BLaER1 treated with 17β-estradiol and CSF1 and Interleukin-3, amounts not matched to agents 10 nM and 100 nM (cell line): Measurements from ENCODE around the gene SLC2A8.

ENCODE experiments used
- H3K27ac ChIP-seq, 11 experiments: shearing (Covaris generic); formaldehyde crosslinking; 2 replicates each; pipeline ENCODE4 v1.8.1; 2022
- H3K27me3 ChIP-seq, 11 experiments: shearing (Covaris generic); formaldehyde crosslinking; 2 replicates each; pipeline ENCODE4 v1.8.1; 2022
- H3K36me3 ChIP-seq, 11 experiments: shearing (Covaris generic); formaldehyde crosslinking; 2 replicates each; pipeline ENCODE4 v1.8.1; 2022
- H3K4me1 ChIP-seq, 10 experiments: shearing (Covaris generic); formaldehyde crosslinking; 2 replicates each; pipeline ENCODE4 v1.8.1; 2022
- H3K4me2 ChIP-seq, 11 experiments: shearing (Covaris generic); formaldehyde crosslinking; 2 replicates each; pipeline ENCODE4 v1.8.1; 2022
- H3K4me3 ChIP-seq, 10 experiments: shearing (Covaris generic); formaldehyde crosslinking; 2 replicates each; pipeline ENCODE4 v1.8.1; 2022
- H3K9ac ChIP-seq, 11 experiments: shearing (Covaris generic); formaldehyde crosslinking; 2 replicates each; pipeline ENCODE4 v1.8.1; 2022
- H3K9me3 ChIP-seq, 11 experiments: shearing (Covaris generic); formaldehyde crosslinking; replicated peaks in 1 of 11; 2 replicates each; pipeline ENCODE4 v1.8.1; 2022
- H4K20me1 ChIP-seq, 11 experiments: shearing (Covaris generic); formaldehyde crosslinking; 2 replicates each; pipeline ENCODE4 v1.8.1; 2022
- Cebpa-rat ChIP-seq, 11 experiments: shearing (Covaris generic); IDR thresholded peaks; 2 replicates each; pipeline ENCODE4 v1.8.1; 2022

SLC2A8 gene

GRCh38 chr9:127444921-127445850 lies 48.2 kb downstream of the SLC2A8 start:
- H3K27ac ChIP-seq = peak overlapping the region in 5 of 11 experiments; percentile 20 to 61 (median 53); a peak in 5 of 22 replicates
- H3K36me3 ChIP-seq = peaks cover 92 to 100% (median 96%) of the 10 kb centered on the region in 11 experiments

GRCh38 chr9:127445851-127446712 lies 49.1 kb downstream of the SLC2A8 start:
- Histone ChIP-seq H3K27me3 (no peaks in the 10 kb centered on the region), H3K4me1 (peaks cover 20 to 59% (median 47%) of the 10 kb centered on the region in 10 experiments), H3K9ac (no peak overlapping the region), H3K27ac (peak overlapping the region in 1 of 11 experiments; percentile 33; a peak in 2 of 22 replicates), H3K4me3 (no peak overlapping the region), H3K4me2 (no peak overlapping the region), H3K36me3 (peaks cover 89 to 97% (median 92%) of the 10 kb centered on the region in 11 experiments), H4K20me1 (peaks cover 51 to 81% (median 73%) of the 10 kb centered on the region in 11 experiments), H3K9me3 (peaks cover 15 to 65% (median 27%) of the 10 kb centered on the region in 11 experiments; a peak in 21 of 22 replicates)
- TF ChIP-seq Cebpa-rat (IDR thresholded peaks at IDR 0.05) = no peak

More at GRCh38 chr9:127444921-127445850, 48.2 kb downstream of the SLC2A8 start:
- Histone ChIP-seq H3K9me3 (peaks cover 15 to 65% (median 27%) of the 10 kb centered on the region in 11 experiments; a peak in 21 of 22 replicates), H3K27me3 (no peaks in the 10 kb centered on the region), H3K9ac (peak overlapping the region in 1 of 11 experiments; percentile 22; a peak in 1 of 22 replicates), H4K20me1 (peaks cover 42 to 73% (median 65%) of the 10 kb centered on the region in 11 experiments), H3K4me3 (no peak overlapping the region), H3K4me2 (peak overlapping the region in 4 of 11 experiments; percentile 8 to 40 (median 28); a peak in 4 of 22 replicates), H3K4me1 (peaks cover 20 to 59% (median 47%) of the 10 kb centered on the region in 10 experiments)
- 0 out of 22 replicates have a peak, but pooled peaks of 1 of the 11 experiments have one; percentile 11 for TF ChIP-seq Cebpa-rat (IDR thresholded peaks at IDR 0.05)

- Histone ChIP-seq H3K36me3 (peaks cover 81 to 89% (median 85%) of the 10 kb centered on the region in 11 experiments), H3K4me3 (peak overlapping the region in 2 of 10 experiments; percentile 88 to 100; a peak in 1 of 20 replicates), H3K27ac (peak overlapping the region in 6 of 11 experiments; percentile 9 to 42 (median 30); a peak in 7 of 22 replicates), H3K9me3 (peaks cover 15 to 65% (median 27%) of the 10 kb centered on the region in 11 experiments; a peak in 21 of 22 replicates), H3K4me1 (peaks cover 20 to 59% (median 48%) of the 10 kb centered on the region in 10 experiments), H4K20me1 (peaks cover 51 to 81% (median 73%) of the 10 kb centered on the region in 11 experiments), H3K9ac (peak overlapping the region in 2 of 11 experiments; percentile 18 to 38; a peak in 2 of 22 replicates), H3K4me2 (peak overlapping the region in 6 of 11 experiments; percentile 91 to 100 (median 98); a peak in 6 of 22 replicates), H3K27me3 (no peaks in the 10 kb centered on the region)
- no peak for TF ChIP-seq Cebpa-rat (IDR thresholded peaks at IDR 0.05)
Observed at GRCh38 chr9:127446713-127447415, 49.9 kb downstream of the SLC2A8 start.

DNA sequence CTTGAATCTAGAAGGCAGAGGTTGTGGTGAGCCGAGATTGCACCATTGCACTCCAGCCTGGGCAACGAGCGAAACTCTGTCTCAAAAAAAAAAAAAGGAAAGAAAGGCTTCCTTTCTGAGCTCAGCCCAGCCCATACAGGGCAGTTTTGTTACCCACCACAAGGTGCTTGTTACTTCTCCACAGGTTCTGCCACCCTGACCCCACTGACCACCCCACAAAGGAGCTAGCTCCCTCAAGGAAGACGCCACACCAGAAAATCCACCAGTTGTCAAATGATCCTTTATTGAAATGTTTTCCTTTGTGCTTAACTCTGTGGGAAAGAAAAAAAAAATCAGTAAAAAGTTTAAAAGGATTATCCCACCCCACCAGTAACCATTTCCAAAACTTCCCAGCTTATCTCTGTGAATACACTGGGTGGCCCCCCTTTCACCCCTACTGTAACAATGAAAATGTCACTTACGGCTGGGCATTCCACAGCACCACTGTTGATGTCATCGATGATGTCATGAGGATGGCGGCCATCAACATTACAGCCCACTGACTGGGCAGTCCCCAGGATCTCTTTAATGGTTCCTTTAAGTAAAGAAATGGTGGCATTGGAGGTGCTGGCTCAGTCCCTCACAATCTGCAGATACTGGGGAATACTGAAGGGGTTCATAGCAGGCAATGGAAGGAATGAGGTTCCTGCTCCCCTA lies 50.6 kb downstream of the SLC2A8 start:
- peak overlapping the region in 10 of 11 experiments; percentile 91 to 100 (median 98); a peak in 18 of 22 replicates for H3K4me2 ChIP-seq

GRCh38 chr9:127448112-127448805 lies 51.3 kb downstream of the SLC2A8 start:
- H3K9me3 ChIP-seq = peaks cover 12 to 55% (median 27%) of the 10 kb centered on the region in 11 experiments; a peak in 21 of 22 replicates
- no peaks in the 10 kb centered on the region for H3K27me3 ChIP-seq
- H3K4me2 ChIP-seq = peak overlapping the region; percentile 91 to 100 (median 97)
- H4K20me1 ChIP-seq = peaks cover 51 to 78% (median 73%) of the 10 kb centered on the region in 11 experiments
- no peak for TF ChIP-seq Cebpa-rat (IDR thresholded peaks at IDR 0.05)
- peaks cover 31 to 67% (median 56%) of the 10 kb centered on the region in 10 experiments for H3K4me1 ChIP-seq
- H3K27ac ChIP-seq = peak overlapping the region in 4 of 11 experiments; percentile 5 to 99 (median 98); a peak in 5 of 22 replicates
- peaks cover 68 to 76% (median 71%) of the 10 kb centered on the region in 11 experiments for H3K36me3 ChIP-seq
- H3K9ac ChIP-seq = peak overlapping the region; percentile 94 to 100 (median 98); a peak in 20 of 22 replicates
- peak overlapping the region; percentile 87 to 100 (median 96); a peak in 19 of 20 replicates for H3K4me3 ChIP-seq

More for the DNA sequence above, 50.6 kb downstream of the SLC2A8 start:
- peak overlapping the region in 9 of 10 experiments; percentile 87 to 100 (median 96); a peak in 10 of 20 replicates for H3K4me3 ChIP-seq
- peaks cover 26 to 66% (median 54%) of the 10 kb centered on the region in 10 experiments for H3K4me1 ChIP-seq
- H3K9ac ChIP-seq = peak overlapping the region in 3 of 11 experiments; percentile 98 to 100 (median 99); a peak in 3 of 22 replicates
- peaks cover 75 to 82% (median 78%) of the 10 kb centered on the region in 11 experiments for H3K36me3 ChIP-seq
- no peak for TF ChIP-seq Cebpa-rat (IDR thresholded peaks at IDR 0.05)
- peak overlapping the region in 3 of 11 experiments; percentile 17 to 98 (median 97); a peak in 5 of 22 replicates for H3K27ac ChIP-seq
- peaks cover 15 to 62% (median 27%) of the 10 kb centered on the region in 11 experiments; a peak in 21 of 22 replicates for H3K9me3 ChIP-seq
- H3K27me3 ChIP-seq = no peaks in the 10 kb centered on the region
- H4K20me1 ChIP-seq = peaks cover 51 to 81% (median 73%) of the 10 kb centered on the region in 11 experiments

GRCh38 chr9:127449332-127449966 lies 52.5 kb downstream of the SLC2A8 start:
- H3K4me3 ChIP-seq = peak overlapping the region; percentile 87 to 100 (median 96)
- peaks cover 37 to 56% (median 47%) of the 10 kb centered on the region in 10 experiments for H3K4me1 ChIP-seq
- H3K27me3 ChIP-seq = no peaks in the 10 kb centered on the region
- peak overlapping the region in 10 of 11 experiments; percentile 91 to 99 (median 96); a peak in 20 of 22 replicates for H3K27ac ChIP-seq
- peak overlapping the region; percentile 94 to 100 (median 98) for H3K9ac ChIP-seq
- peaks cover 8 to 43% (median 20%) of the 10 kb centered on the region in 11 experiments; a peak in 21 of 22 replicates for H3K9me3 ChIP-seq
- H3K36me3 ChIP-seq = peaks cover 61 to 76% (median 64%) of the 10 kb centered on the region in 11 experiments
- no peak for TF ChIP-seq Cebpa-rat (IDR thresholded peaks at IDR 0.05)
- peaks cover 51 to 67% (median 65%) of the 10 kb centered on the region in 11 experiments for H4K20me1 ChIP-seq
- H3K4me2 ChIP-seq = peak overlapping the region; percentile 91 to 100 (median 97)
